ENCODE results near the gene NUSAP1. TPM values are rescaled to one million over a fixed set of nuclear protein-coding genes. Genes with fewer than 3 reads are reported as not detected.

NUSAP1 gene
- total RNA-seq, 2 donors from 2014 or later: 118 to 185 TPM

GRCh38 chr15:41331281-41331680 lies 1.4 kb upstream of the NUSAP1 start:
- H3K9ac ChIP-seq (ENCODE audit: extremely low read depth, low read length, poor library complexity, severe bottlenecking): no peak overlapping the region
- H3K4me1 ChIP-seq (ENCODE audit: control insufficient read depth, insufficient read depth, low read length): no peaks in the 10 kb centered on the region
- peak overlapping the region; percentile 93 for H3K4me3 ChIP-seq (ENCODE audit: low read length)
- H3K27ac Mint-ChIP-seq: peak overlapping the region; percentile 99
- peaks cover 16% of the 10 kb centered on the region for H3K4me1 Mint-ChIP-seq
- H3K27me3 ChIP-seq (ENCODE audit: control insufficient read depth, insufficient read depth, low read length, poor library complexity, severe bottlenecking): no peaks in the 10 kb centered on the region
- TF ChIP-seq CTCF (conservative IDR thresholded peaks at IDR 0.05): no peak
- peaks cover 16% of the 10 kb centered on the region for H3K36me3 ChIP-seq (ENCODE audit: control insufficient read depth, insufficient read depth, low read length)
- H3K36me3 Mint-ChIP-seq (ENCODE audit: low read depth): peaks cover 18% of the 10 kb centered on the region
- H3K27me3 Mint-ChIP-seq (ENCODE audit: insufficient read depth): no peaks in the 10 kb centered on the region
- H3K9me3 ChIP-seq (ENCODE audit: control insufficient read depth, low read length): no peaks in the 10 kb centered on the region
- H3K9me3 Mint-ChIP-seq: no peaks in the 10 kb centered on the region
- H3K4me3 Mint-ChIP-seq: peak overlapping the region; percentile 97
- 69 to 82% methylated on average over 4 to 5 of the region's 6 CpGs for WGBS, 2 experiments (ENCODE audit: insufficient coverage in 1 of 2, insufficient read length in 1 of 2)
- H3K27ac ChIP-seq (ENCODE audit: low read depth, low read length): no peak overlapping the region
- DNase-seq: peak; percentile 53

DNA sequence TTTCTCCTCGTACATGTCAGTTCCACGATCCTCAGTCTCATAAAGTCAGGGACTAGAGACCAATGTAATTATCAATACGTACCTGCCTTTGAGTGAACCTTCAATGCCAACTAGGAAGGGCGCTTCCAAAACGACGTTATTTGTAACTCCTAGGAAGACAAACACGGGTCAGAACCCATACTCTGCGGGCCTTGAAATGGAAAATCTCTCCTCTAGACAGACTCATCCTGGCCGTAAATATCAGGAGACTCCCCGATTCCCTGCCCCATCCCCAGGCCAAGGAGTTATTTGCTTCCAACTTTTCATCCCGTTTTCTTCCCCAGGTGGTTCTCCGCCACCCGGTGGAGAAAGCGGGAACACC lies 868 bp upstream of the NUSAP1 start:
- Mint-ChIP-seq H3K4me3 (peak overlapping the region; percentile 97), H3K27ac (peak overlapping the region; percentile 99), H3K4me1 (peaks cover 17% of the 10 kb centered on the region), H3K9me3 (no peaks in the 10 kb centered on the region), H3K27me3 (ENCODE audit: insufficient read depth) (no peaks in the 10 kb centered on the region), H3K36me3 (ENCODE audit: low read depth) (peaks cover 14% of the 10 kb centered on the region)
- DNase-seq: no peak
- H3K4me1 ChIP-seq (ENCODE audit: control insufficient read depth, insufficient read depth, low read length): no peaks in the 10 kb centered on the region
- H3K4me3 ChIP-seq (ENCODE audit: low read length): peak overlapping the region; percentile 93
- 1 to 3% methylated on average over 13 to 14 of the region's 14 CpGs for WGBS, 2 experiments (ENCODE audit: insufficient coverage in 1 of 2, insufficient read length in 1 of 2)
- H3K27ac ChIP-seq (ENCODE audit: low read depth, low read length): no peak overlapping the region
- no peaks in the 10 kb centered on the region for H3K27me3 ChIP-seq (ENCODE audit: control insufficient read depth, insufficient read depth, low read length, poor library complexity, severe bottlenecking)
- H3K9me3 ChIP-seq (ENCODE audit: control insufficient read depth, low read length): no peaks in the 10 kb centered on the region
- TF ChIP-seq CTCF (conservative IDR thresholded peaks at IDR 0.05): no peak
- H3K9ac ChIP-seq (ENCODE audit: extremely low read depth, low read length, poor library complexity, severe bottlenecking): peak overlapping the region; percentile 77
- peaks cover 16% of the 10 kb centered on the region for H3K36me3 ChIP-seq (ENCODE audit: control insufficient read depth, insufficient read depth, low read length)

DNA sequence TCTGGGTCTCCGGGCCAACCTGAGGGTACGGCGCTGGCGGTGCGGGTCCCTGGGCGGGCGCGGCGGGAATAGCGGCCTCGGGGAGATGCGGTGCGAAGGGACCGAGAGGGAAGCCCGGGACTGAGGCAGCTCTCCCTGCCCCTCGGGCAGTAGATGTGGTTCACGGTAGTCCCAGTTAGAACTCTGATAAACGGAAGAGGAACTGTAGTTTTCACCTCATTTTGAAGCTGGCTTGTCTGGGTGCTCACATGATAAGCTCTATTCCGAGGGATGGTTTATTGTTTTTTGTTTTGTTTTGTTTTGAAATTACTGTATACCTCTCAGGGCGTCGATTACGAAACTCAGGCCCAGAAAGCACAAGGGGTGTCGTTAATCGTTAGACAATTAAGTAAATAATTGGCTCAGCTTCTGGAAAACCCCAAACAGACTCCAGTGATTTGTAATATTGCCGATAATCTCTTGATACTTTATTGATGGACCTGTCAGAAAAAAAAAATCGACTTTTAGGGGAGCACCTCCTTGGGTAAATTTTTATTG lies 413 bp downstream of the NUSAP1 start:
- no peak for DNase-seq
- Histone ChIP-seq H3K9ac (ENCODE audit: extremely low read depth, low read length, poor library complexity, severe bottlenecking) (peak overlapping the region; percentile 41), H3K27me3 (ENCODE audit: control insufficient read depth, insufficient read depth, low read length, poor library complexity, severe bottlenecking) (no peaks in the 10 kb centered on the region), H3K4me3 (ENCODE audit: low read length) (peak overlapping the region; percentile 93), H3K36me3 (ENCODE audit: control insufficient read depth, insufficient read depth, low read length) (peaks cover 22% of the 10 kb centered on the region), H3K9me3 (ENCODE audit: control insufficient read depth, low read length) (no peaks in the 10 kb centered on the region), H3K27ac (ENCODE audit: low read depth, low read length) (peak overlapping the region; percentile 69), H3K4me1 (ENCODE audit: control insufficient read depth, insufficient read depth, low read length) (no peaks in the 10 kb centered on the region)
- Mint-ChIP-seq H3K9me3 (no peaks in the 10 kb centered on the region), H3K36me3 (ENCODE audit: low read depth) (peaks cover 13% of the 10 kb centered on the region), H3K4me3 (peak overlapping the region; percentile 97), H3K27me3 (ENCODE audit: insufficient read depth) (no peaks in the 10 kb centered on the region), H3K27ac (peak overlapping the region; percentile 99), H3K4me1 (peaks cover 17% of the 10 kb centered on the region)
- 0 to 2% methylated on average over 26 of the region's 26 CpGs for WGBS, 2 experiments (ENCODE audit: insufficient coverage in 1 of 2, insufficient read length in 1 of 2)
- no peak for TF ChIP-seq CTCF (conservative IDR thresholded peaks at IDR 0.05)

Data from endodermal cell (in vitro differentiated cells).